Measurements from ENCODE around the gene GLTP.

- no peak for TF ChIP-seq CTCF (IDR thresholded peaks at IDR 0.05; ENCODE audit: insufficient read depth, low read depth, low read length)
- TF ChIP-seq EZH2 (IDR thresholded peaks at IDR 0.05; ENCODE audit: insufficient read depth, low read length): no peak
Measured at GRCh38 chr12:109827566-109828550, 52.5 kb downstream of the GLTP start.
